Activated naive CD4-positive, alpha-beta T cell treated with anti-CD3 and anti-CD28 coated beads, Interleukin-2, amount 50 U/mL, for 24 hours (primary cell): Measurements from ENCODE around the gene SLC25A52.
A peak's percentile ranks its signal among the peaks of the same experiment; 100 is the strongest.
"Not testable (repeated sequence)": the region's sequence is repeated elsewhere in the genome, so short reads cannot be mapped to it uniquely, and the experiment has no call there.

ENCODE experiments used
- H3K27ac Mint-ChIP-seq: one replicate; pipeline ENCODE4 v1.8.0; 2021; ENCODE audit warnings: mild to moderate bottlenecking, mixed read lengths
- H3K27me3 Mint-ChIP-seq: one replicate; pipeline ENCODE4 v1.8.0; 2021; ENCODE audit warnings: mixed read lengths
- H3K36me3 Mint-ChIP-seq: one replicate; pipeline ENCODE4 v1.8.0; 2021; ENCODE audit warnings: mixed read lengths
- H3K4me1 Mint-ChIP-seq: one replicate; pipeline ENCODE4 v1.8.0; 2021; ENCODE audit warnings: mixed read lengths
- H3K4me3 Mint-ChIP-seq: one replicate; pipeline ENCODE4 v1.8.0; 2021; ENCODE audit warnings: mild to moderate bottlenecking, mixed read lengths
- H3K9me3 Mint-ChIP-seq: one replicate; pipeline ENCODE4 v1.8.0; 2021; ENCODE audit warnings: mixed read lengths

SLC25A52 gene

DNA sequence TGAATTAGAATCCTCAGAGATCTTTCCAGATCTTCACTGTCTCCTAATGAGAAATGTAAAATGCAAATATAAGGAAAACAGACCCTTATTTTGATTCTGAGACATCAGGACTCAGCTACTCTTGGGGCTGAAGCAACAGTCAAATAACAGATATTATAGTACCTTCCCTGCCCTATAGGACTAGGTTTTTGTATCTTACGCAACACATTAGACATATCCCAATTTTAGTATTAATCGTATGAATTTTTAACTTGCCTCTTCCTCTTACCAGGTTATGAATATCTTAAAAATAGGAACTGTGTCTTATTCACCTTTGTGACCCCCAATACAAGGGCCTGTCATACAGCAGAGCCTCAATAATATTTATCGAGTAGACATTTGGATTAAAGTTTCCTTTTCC, 12.0 kb upstream of the SLC25A52 start:
- peaks cover 5% of the 10 kb centered on the region for H3K27me3 Mint-ChIP-seq
- no peak overlapping the region for H3K27ac Mint-ChIP-seq
- H3K9me3 Mint-ChIP-seq: no peaks in the 10 kb centered on the region
- H3K36me3 Mint-ChIP-seq: no peaks in the 10 kb centered on the region
- H3K4me1 Mint-ChIP-seq: no peaks in the 10 kb centered on the region
- H3K4me3 Mint-ChIP-seq: no peak overlapping the region

DNA sequence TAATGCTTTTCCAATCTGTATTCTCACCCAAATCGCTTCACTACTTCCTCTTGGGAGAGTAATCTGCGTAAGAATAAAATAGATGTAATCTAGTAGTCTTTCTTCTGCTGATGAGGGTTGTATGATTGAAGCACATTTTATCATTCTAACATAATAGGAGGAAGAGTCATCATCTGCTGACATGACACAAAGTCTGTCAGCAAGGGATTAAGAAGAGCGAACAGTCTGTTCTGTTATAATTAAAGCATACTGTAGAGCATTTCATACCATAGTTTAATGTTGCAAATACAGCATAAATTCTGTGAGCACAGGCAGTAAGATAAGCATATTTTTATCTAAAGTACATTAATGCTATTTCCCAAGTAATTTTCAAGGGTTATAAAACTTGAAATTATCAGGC, 10.4 kb downstream of the SLC25A52 start:
- Mint-ChIP-seq H3K27ac (no peak overlapping the region), H3K9me3 (no peaks in the 10 kb centered on the region), H3K27me3 (peaks cover 2% of the 10 kb centered on the region), H3K4me3 (no peak overlapping the region), H3K36me3 (no peaks in the 10 kb centered on the region), H3K4me1 (no peaks in the 10 kb centered on the region)

DNA sequence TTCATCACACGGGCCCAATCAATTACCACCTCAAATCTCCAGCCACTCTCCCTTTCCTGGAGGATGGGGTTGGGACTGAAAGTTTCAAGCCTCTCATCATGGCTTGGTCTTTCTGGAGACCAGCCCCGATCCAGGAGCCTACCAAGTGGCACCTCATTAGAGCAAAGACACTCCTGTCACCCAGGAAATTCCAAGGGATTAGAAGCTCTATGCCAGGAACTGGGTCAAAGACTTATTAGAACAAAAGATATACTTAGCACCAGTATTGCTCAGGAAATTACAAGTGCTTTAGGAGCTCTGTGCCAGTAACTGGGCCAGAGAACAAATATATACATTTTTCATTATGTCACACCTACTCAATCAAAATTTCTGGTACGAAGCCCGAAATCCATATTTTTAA, 14.3 kb downstream of the SLC25A52 start:
- H3K4me3 Mint-ChIP-seq: no peak overlapping the region
- peaks cover 2% of the 10 kb centered on the region for H3K27me3 Mint-ChIP-seq
- no peaks in the 10 kb centered on the region for H3K36me3 Mint-ChIP-seq
- no peaks in the 10 kb centered on the region for H3K9me3 Mint-ChIP-seq
- H3K4me1 Mint-ChIP-seq: no peaks in the 10 kb centered on the region
- no peak overlapping the region for H3K27ac Mint-ChIP-seq

DNA sequence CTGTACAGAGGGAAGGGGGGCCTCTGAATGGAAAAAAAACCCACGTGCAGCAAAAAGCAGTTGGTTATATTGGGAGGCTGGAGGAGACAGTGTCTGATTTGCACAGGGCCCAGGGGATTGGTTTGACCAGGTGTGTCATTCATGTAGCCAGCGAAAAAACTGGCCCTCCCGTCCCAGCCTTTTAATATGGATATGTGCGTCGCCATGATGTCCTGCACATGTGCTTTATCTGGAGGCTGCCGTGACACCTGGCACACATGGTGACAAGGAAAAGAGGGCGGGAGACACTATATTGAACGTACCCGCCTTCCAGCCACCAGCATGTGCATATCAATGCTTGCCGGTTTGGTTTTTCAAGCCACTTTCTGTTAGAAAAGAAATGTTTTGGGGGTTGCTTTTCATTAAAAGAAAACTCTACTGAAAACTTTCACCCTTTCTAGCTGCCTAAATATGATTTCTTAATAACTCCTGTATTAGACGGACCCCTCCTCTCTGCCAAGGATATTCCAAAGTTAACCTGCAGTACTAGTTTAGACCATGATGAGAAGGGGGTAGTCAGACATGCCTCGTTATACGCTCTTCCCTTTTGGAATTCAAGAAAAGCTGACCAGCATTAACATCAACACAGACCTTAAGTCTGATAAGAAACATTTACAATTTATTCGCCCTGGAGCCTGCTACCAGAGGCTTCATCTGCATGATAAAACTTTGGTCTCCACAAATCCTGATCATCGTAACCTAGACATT, 16.2 kb downstream of the SLC25A52 start:
- Mint-ChIP-seq H3K27me3 (no peaks in the 10 kb centered on the region), H3K4me3 (no peak overlapping the region), H3K36me3 (no peaks in the 10 kb centered on the region), H3K27ac (no peak overlapping the region), H3K4me1 (no peaks in the 10 kb centered on the region), H3K9me3 (no peaks in the 10 kb centered on the region)

- not testable (repeated sequence) for H3K4me3 Mint-ChIP-seq, H3K36me3 Mint-ChIP-seq, H3K4me1 Mint-ChIP-seq, H3K9me3 Mint-ChIP-seq, H3K27ac Mint-ChIP-seq, H3K27me3 Mint-ChIP-seq
Measured at GRCh38 chr18:31743600-31743999, 17.1 kb downstream of the SLC25A52 start.

GRCh38 chr18:31741097-31741735, 19.5 kb downstream of the SLC25A52 start:
- H3K36me3 Mint-ChIP-seq: no peaks in the 10 kb centered on the region
- H3K27ac Mint-ChIP-seq: no peak overlapping the region
- H3K9me3 Mint-ChIP-seq: peaks cover 5% of the 10 kb centered on the region
- H3K4me1 Mint-ChIP-seq: no peaks in the 10 kb centered on the region
- no peak overlapping the region for H3K4me3 Mint-ChIP-seq
- no peaks in the 10 kb centered on the region for H3K27me3 Mint-ChIP-seq

DNA sequence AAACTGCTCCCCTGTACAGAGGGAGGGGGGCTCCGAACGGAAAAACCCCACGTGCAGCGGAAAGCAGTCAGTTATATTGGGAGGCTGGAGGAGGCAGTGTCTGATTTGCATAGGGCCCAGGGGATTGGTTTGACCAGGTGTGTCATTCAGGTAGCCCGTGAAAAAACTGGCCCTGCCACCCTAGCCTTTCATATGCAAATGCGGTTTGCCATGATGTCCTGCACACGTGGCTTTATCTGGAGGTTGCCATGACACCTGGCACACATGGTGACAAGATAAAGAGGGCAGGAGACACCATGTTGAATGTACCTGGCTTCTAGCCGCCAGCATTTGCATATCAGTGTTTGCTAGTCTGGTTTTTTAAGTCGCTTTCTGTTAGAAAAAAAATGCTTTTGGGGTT, 20.5 kb downstream of the SLC25A52 start:
- no peaks in the 10 kb centered on the region for H3K27me3 Mint-ChIP-seq
- H3K4me1 Mint-ChIP-seq: no peaks in the 10 kb centered on the region
- peaks cover 5% of the 10 kb centered on the region for H3K9me3 Mint-ChIP-seq
- H3K36me3 Mint-ChIP-seq: no peaks in the 10 kb centered on the region
- no peak overlapping the region for H3K27ac Mint-ChIP-seq
- no peak overlapping the region for H3K4me3 Mint-ChIP-seq

DNA sequence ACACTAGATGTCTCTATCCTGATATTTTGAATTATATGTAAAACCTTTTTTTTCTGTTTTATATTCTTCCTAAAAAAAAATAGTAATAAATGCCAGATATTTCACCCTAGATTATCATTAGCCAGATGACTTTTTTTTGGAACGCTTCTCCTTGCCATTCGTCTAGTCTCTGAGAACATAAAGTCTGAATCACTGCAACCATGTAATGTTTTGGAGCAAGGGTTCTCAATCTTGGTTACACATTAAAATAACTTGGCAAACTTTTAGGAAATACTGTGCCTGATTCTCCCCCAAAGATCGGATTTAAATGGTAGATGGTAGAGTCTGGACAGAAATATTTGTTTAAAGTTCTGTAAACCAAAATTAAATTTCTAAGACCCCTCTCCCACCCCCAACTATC, 21.0 kb downstream of the SLC25A52 start:
- no peaks in the 10 kb centered on the region for H3K36me3 Mint-ChIP-seq
- H3K27ac Mint-ChIP-seq: no peak overlapping the region
- H3K27me3 Mint-ChIP-seq: no peaks in the 10 kb centered on the region
- H3K4me3 Mint-ChIP-seq: no peak overlapping the region
- no peaks in the 10 kb centered on the region for H3K4me1 Mint-ChIP-seq
- H3K9me3 Mint-ChIP-seq: peaks cover 5% of the 10 kb centered on the region

DNA sequence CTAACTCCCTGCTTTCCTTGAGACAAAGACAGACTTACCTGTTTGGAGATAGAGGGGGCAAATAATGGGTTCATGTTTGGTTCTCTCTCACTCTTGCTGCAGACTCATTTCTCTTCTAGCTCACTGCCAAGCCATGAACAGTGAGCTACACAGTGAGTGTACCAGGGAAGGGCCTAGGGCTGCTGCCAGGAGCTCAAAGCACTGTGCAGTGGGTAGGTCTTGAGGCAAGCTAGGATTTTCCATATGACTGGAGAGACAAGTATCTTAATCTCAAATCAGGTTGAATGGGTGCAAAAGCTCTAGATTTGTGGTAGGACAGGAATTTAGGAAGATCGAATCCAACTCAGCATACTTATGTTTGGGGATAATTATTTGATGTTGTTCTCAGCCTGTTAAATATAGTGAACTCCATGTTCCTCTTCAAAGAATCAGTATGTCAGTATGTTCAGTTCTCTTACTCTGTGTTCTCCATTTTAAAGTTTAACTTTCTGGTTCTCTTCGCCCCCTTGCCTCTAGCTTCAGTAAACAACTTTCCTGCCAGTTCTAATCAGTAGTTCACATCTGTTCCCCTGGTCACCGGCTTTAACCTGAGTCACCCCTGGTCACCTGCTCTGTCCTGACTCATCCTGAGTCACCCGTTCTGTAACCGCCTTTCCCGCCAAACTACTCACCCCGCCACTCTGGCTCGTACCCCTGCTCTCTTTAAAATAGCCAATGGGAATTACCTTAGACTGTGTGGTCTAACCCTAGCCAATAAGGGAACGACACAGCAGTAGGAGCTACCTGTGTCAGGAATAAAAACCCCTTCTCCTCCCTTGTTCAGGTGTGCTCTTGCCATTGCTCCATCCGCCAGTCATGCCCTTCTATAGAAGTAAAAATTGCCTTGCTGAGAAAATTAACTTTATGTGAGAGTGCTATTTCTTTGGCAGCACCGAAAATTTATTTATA, 21.9 kb downstream of the SLC25A52 start:
- Mint-ChIP-seq H3K27me3 (peaks cover 1% of the 10 kb centered on the region), H3K4me1 (no peaks in the 10 kb centered on the region), H3K4me3 (no peak overlapping the region), H3K9me3 (peaks cover 5% of the 10 kb centered on the region), H3K27ac (no peak overlapping the region), H3K36me3 (no peaks in the 10 kb centered on the region)

DNA sequence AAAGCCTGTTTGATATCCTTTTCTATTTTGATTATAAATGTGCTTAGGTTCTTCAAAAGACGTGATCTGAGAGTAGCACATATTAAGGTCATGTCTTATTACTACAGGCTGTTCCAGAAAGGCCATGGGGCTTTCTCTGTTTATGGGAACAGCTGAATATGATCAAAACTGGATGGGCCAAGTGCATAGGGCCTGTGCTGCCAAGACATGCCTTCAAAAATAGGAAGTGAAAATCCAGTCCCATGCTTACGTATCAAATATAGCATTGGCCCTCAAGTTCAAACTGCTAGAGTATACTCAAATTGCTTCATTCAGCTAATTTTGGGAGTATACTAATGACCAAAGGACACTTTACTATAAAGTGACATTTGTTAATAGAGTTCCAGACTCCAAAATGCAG, 24.1 kb downstream of the SLC25A52 start:
- Mint-ChIP-seq H3K36me3 (no peaks in the 10 kb centered on the region), H3K9me3 (peaks cover 5% of the 10 kb centered on the region), H3K27ac (no peak overlapping the region), H3K4me3 (no peak overlapping the region), H3K4me1 (no peaks in the 10 kb centered on the region), H3K27me3 (peaks cover 7% of the 10 kb centered on the region)

- Mint-ChIP-seq H3K4me1 (no peaks in the 10 kb centered on the region), H3K4me3 (no peak overlapping the region), H3K27ac (no peak overlapping the region), H3K9me3 (no peaks in the 10 kb centered on the region), H3K36me3 (no peaks in the 10 kb centered on the region), H3K27me3 (peaks cover 11% of the 10 kb centered on the region)
Measured at GRCh38 chr18:31731628-31732027, 29.1 kb downstream of the SLC25A52 start.

DNA sequence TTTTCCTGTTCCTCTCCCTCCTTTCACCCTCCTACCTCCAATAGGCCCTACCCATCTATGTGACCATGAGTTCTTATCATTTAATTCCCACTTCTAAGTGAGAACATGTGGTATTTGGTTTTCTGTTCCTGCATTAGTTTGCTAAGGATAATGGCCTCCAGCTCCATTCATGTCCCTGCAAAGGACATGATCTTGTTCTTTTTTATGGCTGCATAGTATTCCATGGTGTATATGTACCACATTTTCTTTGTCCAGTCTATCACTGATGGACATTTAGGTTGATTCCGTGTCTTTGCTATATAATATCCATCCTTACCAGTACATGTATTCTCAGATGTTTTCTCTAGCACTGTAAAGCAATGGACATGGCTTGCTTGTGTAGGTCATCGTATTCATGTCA, 31.5 kb downstream of the SLC25A52 start:
- H3K4me1 Mint-ChIP-seq, H3K9me3 Mint-ChIP-seq, H3K36me3 Mint-ChIP-seq, H3K27ac Mint-ChIP-seq, H3K4me3 Mint-ChIP-seq: not testable (repeated sequence)
- peaks cover 27% of the 10 kb centered on the region for H3K27me3 Mint-ChIP-seq

GRCh38 chr18:31723990-31724711, 36.5 kb downstream of the SLC25A52 start:
- Mint-ChIP-seq H3K4me1 (peaks cover 6% of the 10 kb centered on the region), H3K27ac (no peak overlapping the region), H3K9me3 (no peaks in the 10 kb centered on the region), H3K27me3 (peaks cover 27% of the 10 kb centered on the region), H3K36me3 (no peaks in the 10 kb centered on the region), H3K4me3 (peak overlapping the region; percentile 87)

DNA sequence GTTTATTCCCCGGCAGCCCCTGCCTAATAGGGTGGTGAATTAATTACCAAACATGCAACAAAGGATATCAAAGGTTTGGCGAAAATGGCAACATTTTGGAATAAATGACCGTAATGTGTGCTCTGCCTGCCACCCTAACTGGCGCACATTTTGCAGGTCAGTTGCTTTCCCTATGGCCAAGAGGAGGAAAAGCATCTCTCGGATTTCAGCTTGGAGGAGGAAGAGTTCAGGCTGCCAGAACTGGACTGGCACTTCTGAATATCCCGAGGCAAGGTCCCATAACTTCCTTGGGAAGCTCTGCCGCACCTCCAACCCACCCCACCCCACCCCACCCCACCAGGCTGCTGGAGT, 37.1 kb downstream of the SLC25A52 start:
- peak overlapping the region; percentile 6 for H3K4me3 Mint-ChIP-seq
- no peak overlapping the region for H3K27ac Mint-ChIP-seq
- no peaks in the 10 kb centered on the region for H3K9me3 Mint-ChIP-seq
- peaks cover 6% of the 10 kb centered on the region for H3K4me1 Mint-ChIP-seq
- peaks cover 27% of the 10 kb centered on the region for H3K27me3 Mint-ChIP-seq
- H3K36me3 Mint-ChIP-seq: no peaks in the 10 kb centered on the region

DNA sequence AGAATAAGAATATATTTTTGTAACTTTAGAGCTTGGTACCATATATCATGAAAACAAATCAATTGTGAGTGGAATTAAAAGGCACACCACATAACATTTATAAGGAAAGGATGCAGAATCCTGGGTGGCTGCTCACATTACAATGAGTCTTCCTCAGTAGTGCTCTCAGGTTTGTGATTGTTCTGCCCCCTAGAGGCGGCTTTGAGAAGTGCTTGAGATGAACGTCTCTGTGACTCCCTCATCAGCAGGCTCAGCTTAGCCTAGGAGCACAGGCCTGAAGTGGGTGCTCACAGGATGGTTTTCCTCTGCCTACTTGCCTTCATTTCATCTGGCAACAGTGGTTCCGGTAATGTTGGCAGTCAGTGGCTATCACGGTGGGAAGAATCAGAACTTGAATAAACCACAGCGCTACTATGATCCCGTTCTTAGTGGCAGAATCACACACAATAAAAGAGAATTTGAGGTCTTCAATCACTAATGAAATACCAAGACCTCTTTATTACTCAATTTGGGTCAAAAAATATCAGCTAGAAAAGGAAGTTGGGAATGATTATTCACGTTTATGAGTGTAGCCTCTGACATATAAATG, 38.2 kb downstream of the SLC25A52 start:
- no peak overlapping the region for H3K27ac Mint-ChIP-seq
- H3K4me1 Mint-ChIP-seq: peaks cover 6% of the 10 kb centered on the region
- H3K36me3 Mint-ChIP-seq: no peaks in the 10 kb centered on the region
- H3K9me3 Mint-ChIP-seq: no peaks in the 10 kb centered on the region
- peaks cover 25% of the 10 kb centered on the region for H3K27me3 Mint-ChIP-seq
- no peak overlapping the region for H3K4me3 Mint-ChIP-seq
